ENCODE measurements around the gene KISS1. TPM values are rescaled to one million over a fixed set of nuclear protein-coding genes. Genes with fewer than 3 reads are reported as not detected.

The KISS1 gene
- total RNA-seq, 6 experiments from 2014 or later, result 0.51 to 1.1 (median 0.72) TPM; not detected in 3

DNA sequence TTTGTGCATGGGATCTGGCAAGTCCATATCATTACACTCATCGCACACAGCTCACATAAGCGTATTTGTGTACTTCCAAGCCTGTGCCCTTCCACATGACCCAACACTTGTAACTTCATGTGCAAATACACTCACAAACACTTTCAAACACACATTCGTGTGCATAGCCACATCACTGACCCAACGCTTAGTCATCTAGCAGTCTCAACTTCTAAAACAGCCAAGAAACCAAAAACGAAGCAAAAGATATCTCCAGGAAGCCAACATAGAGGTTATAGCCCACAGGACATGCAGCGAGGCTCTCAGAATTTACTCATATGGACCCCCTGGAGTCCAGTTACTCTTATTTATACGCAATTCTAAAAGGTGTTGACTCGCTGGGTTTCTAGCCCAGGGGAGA, 28.4 kb upstream of the KISS1 start:
- DNase-seq (no peak), ATAC-seq (no peak)
- TF ChIP-seq, protein P1, sequence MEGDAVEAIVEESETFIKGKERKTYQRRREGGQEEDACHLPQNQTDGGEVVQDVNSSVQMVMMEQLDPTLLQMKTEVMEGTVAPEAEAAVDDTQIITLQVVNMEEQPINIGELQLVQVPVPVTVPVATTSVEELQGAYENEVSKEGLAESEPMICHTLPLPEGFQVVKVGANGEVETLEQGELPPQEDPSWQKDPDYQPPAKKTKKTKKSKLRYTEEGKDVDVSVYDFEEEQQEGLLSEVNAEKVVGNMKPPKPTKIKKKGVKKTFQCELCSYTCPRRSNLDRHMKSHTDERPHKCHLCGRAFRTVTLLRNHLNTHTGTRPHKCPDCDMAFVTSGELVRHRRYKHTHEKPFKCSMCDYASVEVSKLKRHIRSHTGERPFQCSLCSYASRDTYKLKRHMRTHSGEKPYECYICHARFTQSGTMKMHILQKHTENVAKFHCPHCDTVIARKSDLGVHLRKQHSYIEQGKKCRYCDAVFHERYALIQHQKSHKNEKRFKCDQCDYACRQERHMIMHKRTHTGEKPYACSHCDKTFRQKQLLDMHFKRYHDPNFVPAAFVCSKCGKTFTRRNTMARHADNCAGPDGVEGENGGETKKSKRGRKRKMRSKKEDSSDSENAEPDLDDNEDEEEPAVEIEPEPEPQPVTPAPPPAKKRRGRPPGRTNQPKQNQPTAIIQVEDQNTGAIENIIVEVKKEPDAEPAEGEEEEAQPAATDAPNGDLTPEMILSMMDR (IDR thresholded peaks at IDR 0.05), result no peak
- TF ChIP-seq POLR2A (IDR thresholded peaks at IDR 0.05), result no peak
- H3K4me3 ChIP-seq, result no peak overlapping the region
- peaks cover 0 to 23% (median 3%) of the 10 kb centered on the region in 4 donors for H3K36me3 ChIP-seq
- no peaks in the 10 kb centered on the region for H3K9me3 ChIP-seq
- intact Hi-C loops (cut with DNase I), result no loop called here
- no peak overlapping the region for H3K27ac ChIP-seq
- H3K4me1 ChIP-seq, result peaks cover 0 to 28% (median 11%) of the 10 kb centered on the region in 4 donors
- WGBS (ENCODE audit: insufficient coverage, low coverage, low lambda C conversion rate, missing lambda C conversion rate), result 62% methylated on average over 8 of the region's 8 CpGs
- H3K27me3 ChIP-seq, result no peaks in the 10 kb centered on the region

DNA sequence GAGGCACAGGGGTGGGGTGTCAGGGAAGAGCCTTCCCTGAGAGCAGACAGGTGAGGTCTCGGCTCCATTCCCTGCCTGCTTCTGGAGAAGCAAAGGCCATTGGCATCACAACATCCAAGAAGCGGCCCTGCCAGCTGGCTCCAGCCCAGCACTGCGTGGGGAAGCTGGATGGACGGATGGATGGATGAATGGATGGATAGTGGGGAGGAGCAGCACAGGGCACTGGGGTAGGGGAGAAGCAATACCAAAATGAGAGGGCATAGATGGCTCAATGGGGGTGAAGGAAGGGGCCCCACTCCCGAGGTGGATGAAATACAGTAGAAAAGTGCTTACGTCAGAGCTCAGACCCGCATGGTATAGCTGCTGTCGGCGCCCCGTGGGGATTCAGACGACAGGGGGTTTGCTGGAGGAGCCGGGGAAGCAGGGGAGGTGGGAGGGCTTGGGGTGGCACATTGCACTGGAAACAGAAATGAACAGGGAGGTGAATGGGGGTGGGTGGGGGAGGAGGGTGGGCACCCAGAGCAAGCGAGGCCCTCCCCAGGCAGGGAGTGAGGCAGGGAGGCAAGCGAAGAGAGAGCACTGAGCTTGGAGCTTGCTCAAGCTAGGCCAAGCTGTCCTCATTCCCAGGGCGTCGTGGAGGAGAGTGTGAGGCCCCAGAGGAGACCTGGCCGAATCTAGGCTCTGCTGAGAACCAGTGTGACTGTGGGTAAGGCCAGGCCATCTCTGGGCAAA, 27.0 kb upstream of the KISS1 start:
- TF ChIP-seq POLR2A (IDR thresholded peaks at IDR 0.05), result no peak
- TF ChIP-seq, protein P1 (IDR thresholded peaks at IDR 0.05), result no peak
- DNase-seq (peak in 1 of 3 donors; percentile 62), ATAC-seq (no peak)
- Histone ChIP-seq H3K9me3 (no peaks in the 10 kb centered on the region), H3K4me3 (no peak overlapping the region), H3K36me3 (peaks cover 0 to 12% (median 1%) of the 10 kb centered on the region in 4 donors), H3K27me3 (no peaks in the 10 kb centered on the region), H3K27ac (no peak overlapping the region), H3K4me1 (peaks cover 0 to 28% (median 11%) of the 10 kb centered on the region in 4 donors)
- intact Hi-C loops (cut with DNase I), result no loop called here
- WGBS (ENCODE audit: insufficient coverage, low coverage, low lambda C conversion rate, missing lambda C conversion rate), result 60% methylated on average over 9 of the region's 17 CpGs

DNA sequence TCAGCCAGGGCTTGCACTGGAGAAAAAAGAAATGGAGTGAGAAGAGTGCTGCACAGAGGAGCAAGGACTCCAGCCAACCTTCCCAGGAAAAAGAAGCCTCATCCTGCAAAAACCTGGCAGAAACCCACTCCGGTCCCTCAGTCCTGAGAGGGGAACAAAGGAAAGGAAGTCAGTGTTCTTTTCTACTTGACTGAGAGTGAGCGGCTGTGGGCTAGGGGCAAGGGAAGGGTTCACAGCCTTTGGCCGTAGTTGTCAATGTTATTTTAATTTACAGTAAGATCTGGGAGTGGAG, 26.4 kb upstream of the KISS1 start:
- Histone ChIP-seq H3K4me1 (peaks cover 0 to 27% (median 11%) of the 10 kb centered on the region in 4 donors), H3K27ac (no peak overlapping the region), H3K4me3 (no peak overlapping the region), H3K9me3 (no peaks in the 10 kb centered on the region), H3K36me3 (peaks cover 0 to 6% (median 1%) of the 10 kb centered on the region in 4 donors), H3K27me3 (no peaks in the 10 kb centered on the region)
- TF ChIP-seq POLR2A (IDR thresholded peaks at IDR 0.05), result no peak
- TF ChIP-seq, protein P1 (IDR thresholded peaks at IDR 0.05), result no peak
- ATAC-seq (no peak), DNase-seq (no peak)
- intact Hi-C loops (cut with DNase I), result no loop called here
- 79% methylated on average over 3 of the region's 3 CpGs for WGBS (ENCODE audit: insufficient coverage, low coverage, low lambda C conversion rate, missing lambda C conversion rate)

DNA sequence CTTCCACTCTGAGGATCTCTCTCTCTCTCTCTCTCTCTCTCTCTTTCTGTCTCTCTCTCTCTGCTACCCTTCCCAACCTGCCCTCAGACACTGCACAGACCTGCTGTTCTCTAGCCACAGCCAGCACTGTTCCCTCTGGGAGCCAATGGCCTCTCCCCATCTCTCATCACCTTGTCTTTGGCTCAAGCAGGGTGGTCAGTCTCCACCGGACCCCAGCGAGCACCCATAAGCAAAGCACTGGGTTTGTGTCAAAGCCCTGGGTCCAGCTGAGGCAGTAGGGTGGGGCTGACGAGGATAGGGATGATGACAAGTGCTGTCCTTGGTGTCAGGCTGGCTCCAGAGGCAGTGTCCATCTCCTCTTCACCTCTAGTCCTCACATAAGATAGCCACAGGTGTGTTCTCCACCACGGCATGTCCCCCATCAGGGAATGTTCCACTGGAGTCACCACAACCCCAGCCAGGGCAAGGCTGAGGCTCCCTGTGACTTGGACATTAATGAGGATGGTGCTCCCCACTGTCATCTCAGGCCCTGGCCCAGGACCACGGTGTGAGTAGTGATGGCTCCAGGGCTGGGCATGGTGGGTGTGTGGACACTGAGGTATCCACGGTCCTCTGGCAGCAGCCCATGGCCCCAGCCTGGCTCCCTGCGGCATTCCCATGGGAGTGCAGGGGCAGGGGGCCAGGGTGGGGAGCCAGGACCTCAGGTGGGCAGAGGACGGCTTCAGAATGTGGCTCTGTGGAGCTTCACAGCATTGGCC, 25.9 kb upstream of the KISS1 start:
- WGBS (ENCODE audit: insufficient coverage, low coverage, low lambda C conversion rate, missing lambda C conversion rate), result 72% methylated on average over 2 of the region's 8 CpGs
- no peak for TF ChIP-seq POLR2A (IDR thresholded peaks at IDR 0.05)
- TF ChIP-seq, protein P1 (IDR thresholded peaks at IDR 0.05), result no peak
- Histone ChIP-seq H3K36me3 (peaks cover 0 to 6% (median 1%) of the 10 kb centered on the region in 4 donors), H3K27me3 (no peaks in the 10 kb centered on the region), H3K9me3 (no peaks in the 10 kb centered on the region), H3K4me1 (peaks cover 0 to 22% (median 10%) of the 10 kb centered on the region in 4 donors), H3K4me3 (no peak overlapping the region), H3K27ac (no peak overlapping the region)
- intact Hi-C loops (cut with DNase I), result no loop called here
- ATAC-seq (no peak), DNase-seq (no peak)

Measured in right lobe of liver (tissue), 6 donors.